Duodenal mucosa (tissue), 2 donors: Measurements from ENCODE around the gene CAPN10.

Experiments used
- H3K27ac ChIP-seq: one replicate; pipeline ENCODE4 v1.7.0; 2013; ENCODE audit warnings: low read depth, low read length
- H3K27me3 ChIP-seq, 2 donors: one replicate each; pipeline ENCODE4 v1.7.0; 2013; ENCODE audit warnings: low read length in 2 of 2, control low read depth in 1 of 2; ENCODE audit not compliant: insufficient read depth in 2 of 2, control insufficient read depth in 1 of 2
- H3K36me3 ChIP-seq, 2 donors: one replicate each; pipeline ENCODE4 v1.7.0; 2013; ENCODE audit warnings: low read length in 2 of 2, control low read depth in 1 of 2; ENCODE audit not compliant: insufficient read depth in 2 of 2, control insufficient read depth in 1 of 2
- H3K4me1 ChIP-seq, 2 donors: one replicate each; pipeline ENCODE4 v1.7.0; 2013; ENCODE audit warnings: low read length in 2 of 2, control low read depth in 1 of 2; ENCODE audit not compliant: insufficient read depth in 2 of 2, control insufficient read depth in 1 of 2
- H3K4me3 ChIP-seq, 2 donors: one replicate each; pipeline ENCODE4 v1.7.0; 2013; ENCODE audit warnings: low read length in 2 of 2, low read depth in 1 of 2
- H3K9ac ChIP-seq, 2 donors: one replicate each; pipeline ENCODE4 v1.7.0; 2013; ENCODE audit warnings: low read length in 2 of 2, low read depth in 1 of 2
- H3K9me3 ChIP-seq, 2 donors: one replicate each; pipeline ENCODE4 v1.7.0; 2013; ENCODE audit warnings: low read length in 2 of 2, control low read depth in 1 of 2; ENCODE audit not compliant: control insufficient read depth in 1 of 2

CAPN10 gene

GRCh38 chr2:240576036-240576435, 10.5 kb upstream of the CAPN10 start:
- no peak overlapping the region for H3K27ac ChIP-seq
- H3K9ac ChIP-seq: no peak overlapping the region
- H3K27me3 ChIP-seq: no peaks in the 10 kb centered on the region
- peaks cover 20 to 21% of the 10 kb centered on the region in 2 donors for H3K4me1 ChIP-seq
- H3K4me3 ChIP-seq: no peak overlapping the region
- no peaks in the 10 kb centered on the region for H3K9me3 ChIP-seq
- H3K36me3 ChIP-seq: peaks cover 22 to 71% of the 10 kb centered on the region in 2 donors

GRCh38 chr2:240576436-240577205, 9.9 kb upstream of the CAPN10 start:
- peaks cover 23 to 74% of the 10 kb centered on the region in 2 donors for H3K36me3 ChIP-seq
- peaks cover 20% of the 10 kb centered on the region in 2 donors for H3K4me1 ChIP-seq
- no peak overlapping the region for H3K9ac ChIP-seq
- H3K27ac ChIP-seq: no peak overlapping the region
- H3K9me3 ChIP-seq: no peaks in the 10 kb centered on the region
- H3K27me3 ChIP-seq: no peaks in the 10 kb centered on the region
- no peak overlapping the region for H3K4me3 ChIP-seq

- Histone ChIP-seq H3K27me3 (no peaks in the 10 kb centered on the region), H3K9me3 (no peaks in the 10 kb centered on the region), H3K4me1 (peaks cover 20% of the 10 kb centered on the region in 2 donors), H3K27ac (no peak overlapping the region), H3K9ac (no peak overlapping the region), H3K4me3 (no peak overlapping the region), H3K36me3 (peaks cover 23 to 67% of the 10 kb centered on the region in 2 donors)
Observed at GRCh38 chr2:240577281-240578109, 9.0 kb upstream of the CAPN10 start.

DNA sequence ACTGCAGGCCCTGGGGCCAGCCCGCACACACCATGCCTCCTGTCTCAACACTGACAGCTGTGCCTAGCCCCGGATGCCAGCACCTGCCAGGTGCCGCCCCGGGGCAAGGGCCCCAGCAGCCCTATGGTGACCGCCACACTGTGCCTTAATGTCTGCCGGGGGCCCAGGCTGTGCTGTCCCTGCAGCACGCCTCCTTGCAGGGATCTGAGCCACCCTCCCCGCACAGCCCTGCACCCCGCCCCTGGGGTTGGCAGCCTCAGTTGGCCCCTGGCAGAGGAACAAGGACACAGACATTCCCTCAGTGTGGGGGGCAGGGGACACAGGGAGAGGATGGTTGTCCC, 8.5 kb upstream of the CAPN10 start:
- peaks cover 23 to 63% of the 10 kb centered on the region in 2 donors for H3K36me3 ChIP-seq
- H3K4me3 ChIP-seq: no peak overlapping the region
- no peak overlapping the region for H3K9ac ChIP-seq
- peaks cover 20% of the 10 kb centered on the region in 2 donors for H3K4me1 ChIP-seq
- no peaks in the 10 kb centered on the region for H3K9me3 ChIP-seq
- no peaks in the 10 kb centered on the region for H3K27me3 ChIP-seq
- H3K27ac ChIP-seq: no peak overlapping the region

DNA sequence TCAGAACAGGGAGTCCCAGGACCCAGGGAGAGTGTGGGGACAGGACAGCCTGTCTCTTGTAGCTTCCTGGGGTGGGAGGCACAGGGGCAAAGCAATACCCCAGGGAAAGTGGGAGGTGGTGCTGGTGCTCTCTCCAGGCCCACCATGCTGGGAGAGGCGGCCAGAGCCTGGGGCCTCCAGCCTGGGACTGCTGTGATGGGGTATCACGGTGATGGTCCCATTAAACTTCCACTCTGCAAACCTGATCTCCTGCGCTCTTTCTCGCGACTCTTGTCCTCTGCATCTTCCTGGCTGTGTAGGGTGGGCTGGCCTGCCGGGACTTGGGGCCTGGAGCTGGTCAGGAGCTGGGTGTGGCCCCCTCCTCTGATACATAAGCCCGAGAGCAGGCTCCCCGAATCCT, 8.0 kb upstream of the CAPN10 start:
- Histone ChIP-seq H3K27ac (no peak overlapping the region), H3K36me3 (peaks cover 23 to 59% of the 10 kb centered on the region in 2 donors), H3K4me3 (no peak overlapping the region)

GRCh38 chr2:240579071-240579762, 7.3 kb upstream of the CAPN10 start:
- Histone ChIP-seq H3K36me3 (peaks cover 22 to 52% of the 10 kb centered on the region in 2 donors), H3K9me3 (no peaks in the 10 kb centered on the region), H3K27ac (no peak overlapping the region), H3K4me1 (peaks cover 20% of the 10 kb centered on the region in 2 donors), H3K9ac (no peak overlapping the region), H3K4me3 (peak overlapping the region in 1 of 2 donors; percentile 43), H3K27me3 (no peaks in the 10 kb centered on the region)

More for the DNA sequence above, 8.0 kb upstream of the CAPN10 start:
- Histone ChIP-seq H3K27me3 (no peaks in the 10 kb centered on the region), H3K4me1 (peaks cover 20% of the 10 kb centered on the region in 2 donors), H3K9me3 (no peaks in the 10 kb centered on the region), H3K9ac (no peak overlapping the region)

GRCh38 chr2:240579771-240580614, 6.5 kb upstream of the CAPN10 start:
- H3K36me3 ChIP-seq: peaks cover 16 to 45% of the 10 kb centered on the region in 2 donors
- peak overlapping the region in 1 of 2 donors; percentile 0 for H3K9ac ChIP-seq
- no peaks in the 10 kb centered on the region for H3K9me3 ChIP-seq
- no peak overlapping the region for H3K27ac ChIP-seq
- peak overlapping the region; percentile 20 to 43 for H3K4me3 ChIP-seq
- no peaks in the 10 kb centered on the region for H3K27me3 ChIP-seq
- H3K4me1 ChIP-seq: peaks cover 26 to 27% of the 10 kb centered on the region in 2 donors

GRCh38 chr2:240581811-240582210, 4.7 kb upstream of the CAPN10 start:
- no peak overlapping the region for H3K4me3 ChIP-seq
- peaks cover 5 to 26% of the 10 kb centered on the region in 2 donors for H3K36me3 ChIP-seq
- no peaks in the 10 kb centered on the region for H3K9me3 ChIP-seq
- H3K27ac ChIP-seq: no peak overlapping the region
- H3K27me3 ChIP-seq: no peaks in the 10 kb centered on the region
- peaks cover 32 to 35% of the 10 kb centered on the region in 2 donors for H3K4me1 ChIP-seq
- no peak overlapping the region for H3K9ac ChIP-seq

DNA sequence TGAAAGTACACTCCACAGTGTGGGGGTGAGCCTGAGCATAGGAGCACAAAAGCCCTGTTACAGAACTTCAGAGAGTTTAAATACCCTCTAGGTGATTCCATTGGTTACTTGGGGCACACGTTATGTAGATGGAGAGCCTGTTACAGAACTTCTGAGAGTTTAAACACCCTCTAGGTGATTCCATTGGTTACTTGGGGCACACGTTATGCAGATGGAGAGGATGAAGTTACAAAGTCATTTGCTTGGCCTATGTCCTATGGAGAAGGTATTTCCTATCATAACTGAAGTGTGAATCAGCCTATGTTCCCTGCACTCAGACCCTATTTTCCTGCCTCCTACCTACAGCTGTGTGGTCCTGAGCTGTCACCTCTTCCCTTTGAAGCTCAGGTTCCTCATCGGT, 3.8 kb upstream of the CAPN10 start:
- Histone ChIP-seq H3K4me3 (no peak overlapping the region), H3K9me3 (no peaks in the 10 kb centered on the region), H3K36me3 (peaks cover 3 to 17% of the 10 kb centered on the region in 2 donors), H3K9ac (no peak overlapping the region), H3K4me1 (peaks cover 39 to 43% of the 10 kb centered on the region in 2 donors), H3K27me3 (no peaks in the 10 kb centered on the region), H3K27ac (no peak overlapping the region)
